CD4-positive, alpha-beta T cell treated with Interleukin-6 for 4 hours (primary cell): Measurements from ENCODE around the gene SRP68.
A peak's percentile ranks its signal among the peaks of the same experiment; 100 is the strongest.

ENCODE experiments used
- DNase-seq: peaks from one replicate; pipeline ENCODE4 v3.0.0-alpha.2; 2020; ENCODE audit warnings: mixed read lengths

SRP68 gene

DNA sequence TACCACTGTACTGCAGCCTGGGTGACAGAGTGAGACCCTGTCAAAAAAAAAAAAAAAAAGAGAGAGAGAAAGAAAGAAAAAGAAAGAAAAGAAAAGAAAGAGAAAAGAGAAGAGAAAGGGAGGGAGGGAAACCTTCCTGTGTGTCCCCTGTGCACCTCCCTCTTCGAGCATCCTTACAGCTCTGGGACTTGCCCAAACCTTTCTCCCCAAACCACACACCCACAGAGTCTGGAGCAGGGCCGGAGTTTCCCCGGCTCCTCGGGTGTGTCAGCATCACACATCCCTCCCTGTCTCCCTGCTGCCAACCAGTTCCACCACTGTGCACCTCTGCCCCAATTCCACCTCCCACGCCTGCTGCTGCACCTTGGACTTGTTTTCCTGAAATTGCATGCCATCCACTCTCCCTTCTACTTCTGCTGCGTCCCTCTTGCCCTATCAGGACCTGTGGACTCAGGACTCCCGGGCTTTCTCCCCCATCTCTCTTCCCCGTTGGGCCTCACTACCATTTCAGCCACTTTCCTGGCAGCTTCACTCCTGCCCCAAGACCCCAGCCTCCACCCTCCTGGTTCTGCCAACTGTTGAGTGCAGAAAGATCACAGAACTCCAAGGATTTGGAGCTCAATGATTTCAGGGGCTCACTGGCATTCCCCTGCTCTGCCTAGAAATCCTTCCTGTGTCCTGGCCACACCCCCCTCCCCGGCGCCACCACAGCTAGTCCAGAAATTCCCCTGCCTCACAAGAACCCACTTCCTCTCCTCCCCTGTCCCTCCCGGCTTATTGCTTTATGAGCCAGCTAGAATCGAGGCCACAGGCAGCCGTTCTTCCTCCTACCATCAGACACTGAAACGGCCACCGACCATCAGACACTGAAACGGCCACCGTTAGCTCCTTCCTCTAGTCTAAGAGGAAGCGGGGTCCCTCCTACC is 75.4 kb downstream of the SRP68 start:
- DNase-seq, result peak; percentile 47

GRCh38 chr17:75995385-75995925 is 76.9 kb downstream of the SRP68 start:
- no peak for DNase-seq

- no peak for DNase-seq
Observed at GRCh38 chr17:75994802-75995370, 77.4 kb downstream of the SRP68 start.

DNA sequence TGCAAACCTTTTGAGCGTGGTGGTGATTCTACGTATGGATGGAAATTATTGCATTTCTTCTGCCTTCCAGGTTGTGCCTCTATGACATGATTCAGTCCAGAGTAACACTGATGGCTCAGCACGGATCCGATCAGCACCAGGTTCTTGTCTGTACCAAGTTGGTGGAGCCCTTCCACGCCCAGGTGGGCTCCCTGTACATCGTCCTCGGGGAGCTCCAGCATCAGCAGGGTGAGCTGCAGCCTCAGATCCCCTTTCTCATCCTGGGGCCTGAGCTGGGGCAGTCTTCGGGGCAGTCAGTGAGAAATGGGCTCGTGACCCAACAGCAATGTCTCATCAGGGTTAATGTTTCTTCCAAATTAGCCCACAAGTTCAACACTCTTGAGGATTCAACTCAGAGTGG is 80.9 kb downstream of the SRP68 start:
- DNase-seq, result no peak
